Body of pancreas (tissue), 4 donors: Measurements from ENCODE around the gene ASPRV1. TPM values are rescaled to one million over a fixed set of nuclear protein-coding genes. Genes with fewer than 3 reads are reported as not detected.

ENCODE experiments used
- ATAC-seq: fragments of 150-250 bp; one replicate; pipeline ENCODE4 v1.9.1; 2016
- DNase-seq, 4 donors: peaks; one replicate each; pipeline ENCODE4 v3.0.0-alpha.2; 2019
- H3K27ac ChIP-seq, 4 donors: fragments of 200-600 bp; sonication (generic); 1 replicate in 3 of 4; 2 replicates in 1 of 4; pipeline versions ENCODE4 v1.5.1 to v1.6.1; 2016 to 2019; ENCODE audit warnings: mild to moderate bottlenecking in 1 of 4, mixed read lengths in 1 of 4, moderate library complexity in 1 of 4
- H3K27me3 ChIP-seq, 2 donors: fragments of 200-600 bp; sonication (generic); one replicate each; pipeline ENCODE4 v1.6.0; 2016; ENCODE audit warnings: mild to moderate bottlenecking in 1 of 2
- H3K36me3 ChIP-seq, 2 donors: fragments of 200-600 bp; sonication (generic); replicated peaks in 1 of 2; 2 replicates each; pipeline ENCODE4 v1.5.1; 2016; ENCODE audit warnings: low read depth in 2 of 2; ENCODE audit not compliant: insufficient read depth in 1 of 2
- H3K4me1 ChIP-seq: fragments of 200-600 bp; sonication (generic); one replicate; pipeline ENCODE4 v1.6.0; 2016
- H3K4me3 ChIP-seq, 2 donors: fragments of 200-600 bp; sonication (generic); 1 replicate in 1 of 2; 2 replicates in 1 of 2; pipeline ENCODE4 v1.5.1; 2016 to 2019
- H3K9me3 ChIP-seq, 3 donors: fragments of 200-600 bp; sonication (generic); 1 replicate in 2 of 3; 2 replicates in 1 of 3; pipeline ENCODE4 v1.5.1; 2016
- CTCF ChIP-seq, 7 experiments: fragments of 450-650 bp in 4 of 7; fragments of 200-600 bp in 3 of 7; sonication (generic) in 3 of 7; IDR thresholded peaks; one replicate each; pipeline ENCODE4 v1.5.1; 2016 to 2019; ENCODE audit warnings: antibody characterized with exemption in 7 of 7
- POLR2A ChIP-seq, 3 donors: fragments of 450-650 bp; IDR thresholded peaks; one replicate each; pipeline ENCODE4 v1.6.1; 2016; ENCODE audit warnings: antibody characterized with exemption in 3 of 3, mild to moderate bottlenecking in 2 of 3
- WGBS, 2 donors: methylation state at CpG; one replicate each; pipeline ENCODE4 v1.1.5; 2017; 5-methylcytosine and 5-hydroxymethylcytosine counted together
- intact Hi-C: fragments of 100-400 bp; cut with DNase I; formaldehyde crosslinking; loops from one replicate; pipeline ENCODE4 v1.15.1; 2023
- total RNA-seq, 2 donors: library from RNA; depleted of rRNA; stranded (reverse); fragments of >200 nt; gene quantifications; one replicate each; pipeline ENCODE4 v1.1.0, GENCODE V29; 2016

Gene ASPRV1
- total RNA-seq, 2 donors from 2014 or later = 0.33 TPM; not detected in 1

- H3K27me3 ChIP-seq = no peaks in the 10 kb centered on the region
- no peak for TF ChIP-seq CTCF (IDR thresholded peaks at IDR 0.05)
- peak; percentile 95 to 99 (median 98) for TF ChIP-seq POLR2A (IDR thresholded peaks at IDR 0.05)
- H3K9me3 ChIP-seq = no peaks in the 10 kb centered on the region
- DNase-seq = peak; percentile 25 to 41 (median 29)
- peak within 1 kb of the TSS; percentile 92 to 99 (median 99) for H3K27ac ChIP-seq
- ATAC-seq = no peak
- peaks cover 0 to 2% of the 10 kb centered on the region in 2 donors for H3K36me3 ChIP-seq
- 0 to 1% methylated on average over 8 to 78 of the region's 81 CpGs for WGBS, 2 donors
- H3K4me1 ChIP-seq = peaks cover 28% of the 10 kb centered on the region
- H3K4me3 ChIP-seq = peak within 1 kb of the TSS; percentile 93 to 95
- intact Hi-C loops = no loop called here
Measured at GRCh38 chr2:69914950-69915945, 46.2 kb downstream of the ASPRV1 start, which contains the start of gene MXD1. TSS of gene MXD1 (plus strand) at chr2:69915109. CDS start at chr2:69915331, 222 bp downstream.

GRCh38 chr2:69914164-69914949, 47.1 kb downstream of the ASPRV1 start:
- 0 to 1% methylated on average over 20 to 56 of the region's 56 CpGs for WGBS, 2 donors
- Histone ChIP-seq H3K4me3 (peak overlapping the region; percentile 29 to 48), H3K27ac (peak overlapping the region; percentile 92 to 99 (median 99)), H3K27me3 (no peaks in the 10 kb centered on the region), H3K36me3 (peaks cover 3 to 5% of the 10 kb centered on the region in 2 donors), H3K4me1 (peaks cover 28% of the 10 kb centered on the region), H3K9me3 (no peaks in the 10 kb centered on the region)
- DNase-seq (peak; percentile 100), ATAC-seq (peak; percentile 91)
- intact Hi-C loops = no loop called here
- TF ChIP-seq CTCF (IDR thresholded peaks at IDR 0.05) (peak in 2 of 7 experiments; percentile 12 to 32), POLR2A (IDR thresholded peaks at IDR 0.05) (peak; percentile 67 to 89 (median 70))

DNA sequence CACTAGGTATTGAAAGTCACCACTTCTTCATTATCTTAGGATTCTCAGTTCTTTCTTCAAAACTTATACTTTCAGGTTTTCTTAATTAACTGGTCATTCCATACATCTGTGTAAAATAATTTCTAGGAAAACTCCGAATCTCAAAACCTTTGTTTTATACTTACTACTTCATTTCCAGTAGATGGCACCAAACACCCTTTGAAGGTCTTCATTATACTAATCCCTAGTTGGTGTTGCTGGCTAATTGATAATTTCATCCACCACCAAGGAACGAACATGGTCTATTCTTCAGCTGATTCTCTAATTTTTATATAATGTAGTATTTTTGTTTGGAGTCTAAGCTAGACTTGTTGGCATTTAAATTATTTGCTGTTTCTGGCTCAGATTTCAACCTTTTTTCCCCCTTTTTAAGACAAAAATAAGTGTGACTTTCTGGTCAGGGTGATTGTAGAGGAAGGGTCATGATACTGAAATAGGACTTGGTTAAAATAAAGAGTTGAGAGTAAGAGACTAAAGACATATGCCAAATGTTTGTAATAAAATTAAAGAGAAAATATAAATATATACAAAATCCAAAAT, 49.4 kb downstream of the ASPRV1 start:
- peaks cover 5 to 6% of the 10 kb centered on the region in 2 donors for H3K36me3 ChIP-seq
- 0% methylated on average over 2 of the region's 2 CpGs for WGBS, 2 donors
- H3K4me3 ChIP-seq = no peak overlapping the region
- peak overlapping the region in 2 of 4 donors; percentile 20 to 53 for H3K27ac ChIP-seq
- H3K9me3 ChIP-seq = no peaks in the 10 kb centered on the region
- peaks cover 19% of the 10 kb centered on the region for H3K4me1 ChIP-seq
- no peak for TF ChIP-seq POLR2A (IDR thresholded peaks at IDR 0.05)
- peak; percentile 28 to 77 (median 67) for TF ChIP-seq CTCF (IDR thresholded peaks at IDR 0.05)
- intact Hi-C loops = no loop called here
- H3K27me3 ChIP-seq = no peaks in the 10 kb centered on the region
- ATAC-seq (no peak), DNase-seq (peak in 1 of 4 donors; percentile 13)

Other genes with a start within 250 kb of the ASPRV1 start
- 100 to 1,000 TPM; 382 to 399 TPM for gene ANXA4, start 219.5 kb downstream of the ASPRV1 start, total RNA-seq
- gene GMCL1, start 132.0 kb downstream of the ASPRV1 start, total RNA-seq = 10 to 100 TPM; 16.1 to 31.6 TPM
- 10 to 100 TPM; 28.0 to 34.0 TPM for gene SNRNP27, start 67.7 kb downstream of the ASPRV1 start, total RNA-seq
- 1 to 10 TPM; 3.6 to 4.6 TPM for gene MXD1, start 46.5 kb downstream of the ASPRV1 start, total RNA-seq
- 100 to 1,000 TPM in 1 of 2 donors, 10 to 100 TPM in 1; 97.9 to 128 TPM for gene PCBP1, start 125.8 kb upstream of the ASPRV1 start, total RNA-seq
- gene C2orf42, start 229.4 kb upstream of the ASPRV1 start, total RNA-seq = 1 to 10 TPM; 6.3 to 7.0 TPM